HepG2 (cell line): Measurements from ENCODE around the gene ADAM8. TPM values are rescaled to one million over a fixed set of nuclear protein-coding genes. Genes with fewer than 3 reads are reported as not detected.

ENCODE experiments used
- ATAC-seq: fragments of 200-7000 bp; cut with Tn5 transposase; 3 replicates; pipeline ENCODE4 v1.9.1; 2020; ENCODE audit warnings: mild to moderate bottlenecking, moderate library complexity
- BruUV-seq: library from RNA; stranded (reverse); fragments of 400-500 nt; replicated peaks from 2 replicates; lab custom pipeline; 2021; lab: Mats Ljungman, UMichigan
- CTCF ChIA-PET: fragments of 300-600 bp; formaldehyde crosslinking; extraction: SDS; loops from one replicate; lab custom pipeline; 2021; ENCODE audit warnings: low total read pairs, inconsistent platforms, low intra/inter-chr PET ratio; lab: Yijun Ruan, JAX
- POLR2A ChIA-PET: fragments of 350-600 bp; sonication (Branson Sonifier 250); formaldehyde crosslinking; loops from one replicate; lab custom pipeline; 2020; ENCODE audit warnings: antibody characterized with exemption, inconsistent platforms; lab: Yijun Ruan, JAX
- DNase-seq: peaks from one replicate; pipeline ENCODE4 v3.0.0-alpha.2; 2015; ENCODE audit warnings: low spot score
- FAIRE-seq: peaks from 3 replicates; lab custom pipeline; 2011; peaks lifted over from hg19 to GRCh38; lab: Jason Lieb, UNC
- H2AFZ ChIP-seq: one replicate; pipeline ENCODE4 v1.6.1; 2011; ENCODE audit warnings: low read length, inconsistent platforms
- H3K27ac ChIP-seq: fragments of 300-600 bp; 3 replicates; pipeline ENCODE4 v1.8.0; 2011; ENCODE audit warnings: mixed run types, mild to moderate bottlenecking, mixed read lengths, low read length, inconsistent platforms; ENCODE audit not compliant: insufficient read depth; ENCODE audit errors: extremely low read length
- H3K27me3 ChIP-seq, 2 experiments: fragments of 200-600 bp in 1 of 2; 2 replicates in 1 of 2; 3 replicates in 1 of 2; pipeline versions ENCODE4 v1.6.0 to v1.8.0; 2011; ENCODE audit warnings: low read length in 2 of 2, mild to moderate bottlenecking in 2 of 2, moderate library complexity in 2 of 2, inconsistent platforms in 1 of 2; ENCODE audit not compliant: insufficient read depth in 2 of 2, control insufficient read depth in 1 of 2
- H3K36me3 ChIP-seq, 2 experiments: fragments of 200-600 bp in 1 of 2; replicated peaks in 1 of 2; 2 replicates in 1 of 2; 3 replicates in 1 of 2; pipeline versions ENCODE4 v1.5.1 to v1.8.0; 2011; ENCODE audit warnings: low read length in 2 of 2, inconsistent platforms in 1 of 2; ENCODE audit not compliant: insufficient read depth in 2 of 2, control insufficient read depth in 1 of 2
- H3K4me1 ChIP-seq: 2 replicates; pipeline ENCODE4 v1.5.1; 2012; ENCODE audit warnings: low read length, inconsistent platforms; ENCODE audit not compliant: insufficient read depth
- H3K4me2 ChIP-seq: 2 replicates; pipeline ENCODE4 v1.6.0; 2011; ENCODE audit warnings: low read depth, low read length, inconsistent platforms
- H3K4me3 ChIP-seq, 3 experiments: fragments of 200-600 bp in 1 of 3; sonication (generic), shearing (Covaris generic) in 1 of 3; replicated peaks in 1 of 3; 2 replicates each; pipeline ENCODE4 v1.5.1; 2011 to 2016; ENCODE audit warnings: low read length in 3 of 3, inconsistent platforms in 2 of 3, low read depth in 2 of 3, mild to moderate bottlenecking in 2 of 3, control low read depth in 1 of 3, mixed read lengths in 1 of 3; ENCODE audit not compliant: insufficient read depth in 1 of 3
- H3K79me2 ChIP-seq: one replicate; pipeline ENCODE4 v1.6.1; 2011; ENCODE audit warnings: low read length, inconsistent platforms; ENCODE audit not compliant: insufficient read depth
- H3K9ac ChIP-seq: 2 replicates; pipeline ENCODE4 v1.6.0; 2011; ENCODE audit warnings: mild to moderate bottlenecking, low read depth, low read length, inconsistent platforms; ENCODE audit not compliant: insufficient read depth
- H3K9me3 ChIP-seq: 2 replicates; pipeline ENCODE4 v1.5.1; 2012; ENCODE audit warnings: mild to moderate bottlenecking, low read length
- H4K20me1 ChIP-seq: 2 replicates; pipeline ENCODE4 v1.6.0; 2011; ENCODE audit warnings: inconsistent platforms, mild to moderate bottlenecking, low read length, moderate library complexity; ENCODE audit not compliant: insufficient read depth
- CBX1 ChIP-seq: IDR thresholded peaks from one replicate; pipeline ENCODE4 v1.6.1; 2016; ENCODE audit warnings: antibody characterized with exemption, low read depth
- DPF2 ChIP-seq: sonication (generic); formaldehyde crosslinking; IDR thresholded peaks from 2 replicates; pipeline ENCODE4 v1.4.0; 2020; ENCODE audit warnings: mild to moderate bottlenecking, low read depth, missing genetic modification reagents, borderline replicate concordance
- FOXK2 ChIP-seq: fragments of 450-650 bp; IDR thresholded peaks from 2 replicates; pipeline ENCODE4 v1.6.1; 2016
- GFI1 ChIP-seq: sonication (generic); formaldehyde crosslinking; IDR thresholded peaks from 2 replicates; pipeline ENCODE4 v1.5.0; 2020; ENCODE audit warnings: missing genetic modification reagents, mild to moderate bottlenecking, borderline replicate concordance
- IKZF4 ChIP-seq: sonication (generic); formaldehyde crosslinking; IDR thresholded peaks from 2 replicates; pipeline ENCODE4 v1.5.1; 2020; ENCODE audit warnings: borderline replicate concordance, mild to moderate bottlenecking, low read depth, missing genetic modification reagents; ENCODE audit errors: not compliant biosample characterization
- NPAS2 ChIP-seq: sonication (generic); formaldehyde crosslinking; IDR thresholded peaks from 2 replicates; pipeline ENCODE4 v1.8.0; 2022; ENCODE audit warnings: mild to moderate bottlenecking, missing genetic modification reagents, borderline replicate concordance
- PHB2 ChIP-seq: fragments of 450-650 bp; IDR thresholded peaks from 2 replicates; pipeline ENCODE4 v1.6.1; 2018; ENCODE audit not compliant: partially characterized antibody
- SRSF9 ChIP-seq: fragments of 200-400 bp; formaldehyde crosslinking; IDR thresholded peaks from 2 replicates; pipeline ENCODE4 v1.6.1; 2018; ENCODE audit warnings: borderline replicate concordance, mild to moderate bottlenecking, low read depth, low read length; ENCODE audit not compliant: insufficient read depth, poor library complexity, severe bottlenecking
- TP53 ChIP-seq: sonication (generic); formaldehyde crosslinking; conservative IDR thresholded peaks from 2 replicates; pipeline ENCODE4 v1.4.0; 2020; ENCODE audit warnings: missing genetic modification reagents
- ZNF552 ChIP-seq: sonication (generic); formaldehyde crosslinking; IDR thresholded peaks from 2 replicates; pipeline ENCODE4 v1.9.0; 2022; ENCODE audit warnings: missing genetic modification reagents, mild to moderate bottlenecking, borderline replicate concordance
- whole genome bisulfite sequencing: methylation state at CpG from one replicate; pipeline ENCODE4 v1.1.6; 2017; ENCODE audit warnings: low lambda C conversion rate; 5-methylcytosine and 5-hydroxymethylcytosine counted together
- in situ Hi-C: cut with HindIII; loops from 2 replicates; pipeline ENCODE4 v1.10.0; 2017; ENCODE audit warnings: low pct_unique_long_range_greater_than_20kb; ENCODE audit not compliant: extremely low pct_ligation_motif_present
- intact Hi-C: fragments of 100-400 bp; cut with micrococcal nuclease; formaldehyde crosslinking; loops from one replicate; pipeline ENCODE4 v1.10.0; 2022; ENCODE audit not compliant: unreplicated experiment
- polyA plus RNA-seq, 8 experiments: library from polyadenylated mRNA; depleted of rRNA in 3 of 8; stranded (reverse) in 7 of 8; unstranded in 1 of 8; fragments of >200 nt; fragmentation: Illumina TruSeq in 4 of 8; extraction: Trizol in 4 of 8; gene quantifications; 2 replicates each; pipeline versions ENCODE4 v1.2.1 to v1.2.3, GENCODE V29; 2011 to 2016; ENCODE audit warnings: low read depth in 4 of 8, missing spikeins in 1 of 8, mixed read lengths in 1 of 8; ENCODE audit not compliant: insufficient read depth in 1 of 8
- total RNA-seq, 5 experiments: library from RNA; depleted of rRNA; stranded (reverse); fragments of >200 nt; fragmentation: Illumina TruSeq; extraction: Trizol; gene quantifications; 2 replicates each; pipeline ENCODE4 v1.2.3, GENCODE V29; 2016; ENCODE audit warnings: low read depth in 1 of 5
- TF ChIP-seq, protein P1 (sequence below): sonication (generic); formaldehyde crosslinking; IDR thresholded peaks from 2 replicates; pipeline ENCODE4 v1.4.0; 2020; ENCODE audit warnings: missing genetic modification reagents

The ADAM8 gene
- total and polyA plus RNA-seq, 2 of the 13 experiments (the other 11 are each of a cell fraction or from before 2014, with no cell fraction given) = 0.24 to 0.93 TPM

DNA sequence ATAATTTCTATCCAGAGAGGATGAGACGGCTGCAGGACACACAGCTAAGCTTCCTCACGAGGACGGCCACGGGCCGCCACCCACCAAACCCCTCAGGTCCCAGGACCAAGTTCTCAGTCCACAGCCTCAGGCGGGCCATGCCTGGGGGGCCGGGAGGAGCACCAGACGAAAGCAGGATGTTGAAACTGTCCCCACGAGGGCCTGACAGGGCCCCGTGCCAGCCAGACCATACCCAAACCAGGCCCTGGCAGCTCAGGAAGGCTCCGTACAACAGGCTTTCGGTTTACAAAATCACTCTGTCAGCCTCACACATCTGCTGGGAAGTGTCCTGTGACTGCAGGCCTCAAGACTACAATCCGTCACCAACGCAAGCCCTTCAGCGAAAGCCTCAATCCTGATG, 17.5 kb upstream of the ADAM8 start:
- no peaks in the 10 kb centered on the region for H3K79me2 ChIP-seq
- no peaks in the 10 kb centered on the region for H4K20me1 ChIP-seq
- H3K36me3 ChIP-seq = peaks cover 36 to 62% of the 10 kb centered on the region in 2 experiments
- no peaks in the 10 kb centered on the region for H3K9me3 ChIP-seq
- no peaks in the 10 kb centered on the region for H3K27me3 ChIP-seq
- no peak overlapping the region for H3K27ac ChIP-seq
- no TSS peak for BruUV-seq
- DNase-seq (no peak), FAIRE-seq (no peak), ATAC-seq (no peak)
- no peak overlapping the region for H3K9ac ChIP-seq
- no peak overlapping the region for H3K4me3 ChIP-seq
- no peaks in the 10 kb centered on the region for H3K4me1 ChIP-seq
- intact Hi-C loops (no loop called here), in situ Hi-C loops (no loop called here)
- CTCF ChIA-PET = no interaction called here
- TF ChIP-seq PHB2 (no peak), CBX1 (no peak), FOXK2 (no peak), ZNF552 (CRISPR knock-in tag) (no peak), NPAS2 (CRISPR knock-in tag) (no peak)
- TF ChIP-seq, protein P1, sequence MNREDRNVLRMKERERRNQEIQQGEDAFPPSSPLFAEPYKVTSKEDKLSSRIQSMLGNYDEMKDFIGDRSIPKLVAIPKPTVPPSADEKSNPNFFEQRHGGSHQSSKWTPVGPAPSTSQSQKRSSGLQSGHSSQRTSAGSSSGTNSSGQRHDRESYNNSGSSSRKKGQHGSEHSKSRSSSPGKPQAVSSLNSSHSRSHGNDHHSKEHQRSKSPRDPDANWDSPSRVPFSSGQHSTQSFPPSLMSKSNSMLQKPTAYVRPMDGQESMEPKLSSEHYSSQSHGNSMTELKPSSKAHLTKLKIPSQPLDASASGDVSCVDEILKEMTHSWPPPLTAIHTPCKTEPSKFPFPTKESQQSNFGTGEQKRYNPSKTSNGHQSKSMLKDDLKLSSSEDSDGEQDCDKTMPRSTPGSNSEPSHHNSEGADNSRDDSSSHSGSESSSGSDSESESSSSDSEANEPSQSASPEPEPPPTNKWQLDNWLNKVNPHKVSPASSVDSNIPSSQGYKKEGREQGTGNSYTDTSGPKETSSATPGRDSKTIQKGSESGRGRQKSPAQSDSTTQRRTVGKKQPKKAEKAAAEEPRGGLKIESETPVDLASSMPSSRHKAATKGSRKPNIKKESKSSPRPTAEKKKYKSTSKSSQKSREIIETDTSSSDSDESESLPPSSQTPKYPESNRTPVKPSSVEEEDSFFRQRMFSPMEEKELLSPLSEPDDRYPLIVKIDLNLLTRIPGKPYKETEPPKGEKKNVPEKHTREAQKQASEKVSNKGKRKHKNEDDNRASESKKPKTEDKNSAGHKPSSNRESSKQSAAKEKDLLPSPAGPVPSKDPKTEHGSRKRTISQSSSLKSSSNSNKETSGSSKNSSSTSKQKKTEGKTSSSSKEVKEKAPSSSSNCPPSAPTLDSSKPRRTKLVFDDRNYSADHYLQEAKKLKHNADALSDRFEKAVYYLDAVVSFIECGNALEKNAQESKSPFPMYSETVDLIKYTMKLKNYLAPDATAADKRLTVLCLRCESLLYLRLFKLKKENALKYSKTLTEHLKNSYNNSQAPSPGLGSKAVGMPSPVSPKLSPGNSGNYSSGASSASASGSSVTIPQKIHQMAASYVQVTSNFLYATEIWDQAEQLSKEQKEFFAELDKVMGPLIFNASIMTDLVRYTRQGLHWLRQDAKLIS (CRISPR knock-in tag) = no peak
- no peak overlapping the region for H3K4me2 ChIP-seq
- POLR2A ChIA-PET = no interaction called here
- no peak overlapping the region for H2AFZ ChIP-seq
- WGBS = 97% methylated on average over 9 of the region's 15 CpGs

DNA sequence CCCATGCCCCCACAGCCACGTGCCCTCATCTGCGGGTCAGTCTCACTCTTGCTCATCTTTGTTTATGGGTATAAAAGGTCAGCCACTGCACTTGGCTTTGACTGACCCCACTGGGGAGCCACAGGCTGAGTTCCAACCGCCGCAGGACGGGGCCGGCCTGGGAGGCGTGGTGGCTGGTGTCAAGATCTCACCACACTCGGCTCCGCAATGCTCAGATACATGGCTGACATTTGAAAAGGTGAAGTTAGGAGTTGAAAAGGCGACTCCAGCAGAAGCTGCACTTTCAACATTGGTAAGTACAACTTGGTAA, 17.1 kb upstream of the ADAM8 start:
- in situ Hi-C loops = no loop called here
- H3K9ac ChIP-seq = no peak overlapping the region
- H3K27me3 ChIP-seq = no peaks in the 10 kb centered on the region
- H3K4me3 ChIP-seq = no peak overlapping the region
- no peaks in the 10 kb centered on the region for H3K4me1 ChIP-seq
- TF ChIP-seq IKZF4 = no peak
- TF ChIP-seq DPF2 (CRISPR knock-in tag) = no peak
- TF ChIP-seq TP53 (CRISPR knock-in tag) = no peak
- no peak for TF ChIP-seq GFI1 (CRISPR knock-in tag)
- no peak for TF ChIP-seq SRSF9
- TF ChIP-seq, all 625 proteins: peak for 0
- Histone ChIP-seq H2AFZ (no peak overlapping the region), H3K36me3 (peaks cover 34 to 62% of the 10 kb centered on the region in 2 experiments), H4K20me1 (no peaks in the 10 kb centered on the region), H3K27ac (no peak overlapping the region), H3K79me2 (no peaks in the 10 kb centered on the region), H3K9me3 (no peaks in the 10 kb centered on the region), H3K4me2 (no peak overlapping the region)
- intact Hi-C loops = no loop called here
- ATAC-seq (no peak), FAIRE-seq (no peak), DNase-seq (no peak)
- POLR2A ChIA-PET = no interaction called here
- BruUV-seq = no TSS peak
- CTCF ChIA-PET = no interaction called here
- WGBS = 96% methylated on average over 9 of the region's 10 CpGs
